GM12875 (cell line): ENCODE measurements around the gene NKPD1.
A peak's percentile ranks its signal among the peaks of the same experiment; 100 is the strongest.

ENCODE experiments used
- H3K4me3 ChIP-seq: one replicate; pipeline ENCODE4 v1.5.1; 2011; ENCODE audit warnings: low read depth, low read length, control low read depth
- TF ChIP-seq, protein P1 (sequence below): IDR thresholded peaks from 2 replicates; pipeline ENCODE4 v1.5.1; 2011; ENCODE audit warnings: low read depth, mild to moderate bottlenecking, control low read depth, inconsistent platforms, low read length, moderate library complexity, borderline replicate concordance; ENCODE audit not compliant: insufficient read depth

NKPD1 gene

DNA sequence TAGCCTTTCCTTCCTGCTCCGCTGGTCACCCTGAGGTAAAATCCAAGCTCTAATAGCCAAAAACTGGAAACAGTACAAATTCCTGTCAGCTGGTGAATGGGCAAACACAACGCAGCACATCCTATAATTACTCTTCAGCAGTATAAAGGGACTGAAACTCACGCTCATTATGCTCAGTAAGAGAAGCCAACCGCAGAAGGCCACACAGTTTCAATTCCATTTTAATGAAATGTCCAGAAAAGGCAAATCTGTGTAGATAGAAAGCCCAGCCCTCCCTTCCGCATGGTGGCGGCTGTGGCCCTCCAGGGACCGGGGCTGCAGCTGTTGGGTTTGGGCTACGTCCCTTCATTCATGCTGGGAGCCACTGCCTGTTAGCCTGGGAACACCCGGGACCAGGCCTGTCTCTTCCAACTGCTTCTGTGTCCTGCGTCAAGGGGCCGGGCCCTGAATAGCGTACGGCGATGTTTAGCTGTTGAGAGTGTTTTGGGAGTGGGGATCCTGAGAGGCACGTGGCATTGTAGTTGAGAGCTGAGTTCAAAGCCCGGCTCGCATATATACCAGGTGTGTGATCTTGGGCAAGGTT is 23.5 kb downstream of the NKPD1 start:
- H3K4me3 ChIP-seq = no peak overlapping the region
- TF ChIP-seq, protein P1, sequence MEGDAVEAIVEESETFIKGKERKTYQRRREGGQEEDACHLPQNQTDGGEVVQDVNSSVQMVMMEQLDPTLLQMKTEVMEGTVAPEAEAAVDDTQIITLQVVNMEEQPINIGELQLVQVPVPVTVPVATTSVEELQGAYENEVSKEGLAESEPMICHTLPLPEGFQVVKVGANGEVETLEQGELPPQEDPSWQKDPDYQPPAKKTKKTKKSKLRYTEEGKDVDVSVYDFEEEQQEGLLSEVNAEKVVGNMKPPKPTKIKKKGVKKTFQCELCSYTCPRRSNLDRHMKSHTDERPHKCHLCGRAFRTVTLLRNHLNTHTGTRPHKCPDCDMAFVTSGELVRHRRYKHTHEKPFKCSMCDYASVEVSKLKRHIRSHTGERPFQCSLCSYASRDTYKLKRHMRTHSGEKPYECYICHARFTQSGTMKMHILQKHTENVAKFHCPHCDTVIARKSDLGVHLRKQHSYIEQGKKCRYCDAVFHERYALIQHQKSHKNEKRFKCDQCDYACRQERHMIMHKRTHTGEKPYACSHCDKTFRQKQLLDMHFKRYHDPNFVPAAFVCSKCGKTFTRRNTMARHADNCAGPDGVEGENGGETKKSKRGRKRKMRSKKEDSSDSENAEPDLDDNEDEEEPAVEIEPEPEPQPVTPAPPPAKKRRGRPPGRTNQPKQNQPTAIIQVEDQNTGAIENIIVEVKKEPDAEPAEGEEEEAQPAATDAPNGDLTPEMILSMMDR = 0 out of 2 replicates have a peak, but pooled peaks have one; percentile 4

DNA sequence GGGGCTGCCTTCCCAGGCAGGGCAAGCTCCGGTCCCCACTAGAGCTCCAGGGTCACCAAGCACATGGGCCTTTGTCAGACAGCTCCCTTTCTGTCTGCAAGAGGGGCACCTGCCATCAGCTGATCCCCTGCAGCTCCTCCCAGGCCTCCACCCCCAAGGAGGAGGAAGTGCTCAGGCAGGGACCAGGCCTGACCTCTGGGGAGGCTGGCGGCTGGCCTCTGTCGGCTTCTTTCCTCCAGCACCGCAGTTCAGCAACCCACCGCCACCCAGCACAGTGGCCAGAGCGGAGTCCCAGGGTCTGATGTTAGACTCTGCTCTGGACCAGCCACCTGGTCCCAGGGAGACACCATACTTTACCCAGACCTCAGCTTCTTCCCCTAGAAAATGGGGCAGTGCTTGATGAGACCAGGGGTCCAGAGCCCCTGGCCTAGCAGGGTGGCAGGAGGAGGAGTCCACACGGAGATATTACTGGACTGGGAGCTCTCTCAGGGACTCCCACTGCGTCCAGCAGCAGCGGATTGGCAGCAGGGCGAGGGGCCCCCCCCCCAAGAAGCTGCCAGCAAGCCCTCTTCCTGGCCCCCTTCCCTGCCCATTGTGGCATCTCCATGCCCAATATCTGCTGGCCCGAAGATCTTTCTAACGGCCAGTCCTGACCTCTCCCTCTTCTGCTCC is 24.1 kb downstream of the NKPD1 start:
- TF ChIP-seq, protein P1 = no peak
- peak overlapping the region; percentile 21 for H3K4me3 ChIP-seq

DNA sequence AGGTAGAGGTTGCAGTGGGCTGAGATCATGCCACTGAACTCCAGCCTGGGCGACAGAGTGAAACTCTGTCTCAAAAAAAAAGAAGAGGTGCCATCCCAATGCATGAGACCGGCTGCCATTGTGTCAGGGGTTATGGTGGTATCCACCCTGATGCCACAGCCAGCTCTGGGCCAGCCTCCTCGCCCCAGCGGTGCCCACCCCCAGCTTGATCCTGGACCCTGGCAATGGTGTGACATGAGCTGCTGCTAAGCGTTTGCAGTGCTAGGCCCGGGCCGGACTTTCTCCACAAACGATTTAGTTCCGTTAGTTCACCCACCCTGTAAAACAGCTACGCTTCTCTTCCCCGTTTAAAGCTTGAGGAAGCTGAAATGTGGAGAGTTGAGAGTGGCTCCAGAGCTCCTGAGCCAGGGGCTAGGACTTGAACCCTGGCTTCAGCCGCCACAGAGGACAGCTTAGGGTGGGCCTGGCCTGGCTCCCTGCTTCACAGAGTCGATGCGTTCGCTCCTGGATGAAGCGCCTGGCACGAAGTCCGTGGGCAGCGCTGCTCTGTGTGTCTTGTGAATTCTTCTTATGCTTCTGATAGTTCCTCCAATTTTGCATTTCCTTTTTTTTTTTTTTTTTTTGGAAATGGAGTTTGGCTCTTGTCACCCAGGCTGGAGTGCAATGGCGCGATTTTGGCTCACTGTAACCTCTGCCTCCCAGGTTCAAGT is 25.5 kb downstream of the NKPD1 start:
- H3K4me3 ChIP-seq = no peak overlapping the region
- TF ChIP-seq, protein P1 = no peak

DNA sequence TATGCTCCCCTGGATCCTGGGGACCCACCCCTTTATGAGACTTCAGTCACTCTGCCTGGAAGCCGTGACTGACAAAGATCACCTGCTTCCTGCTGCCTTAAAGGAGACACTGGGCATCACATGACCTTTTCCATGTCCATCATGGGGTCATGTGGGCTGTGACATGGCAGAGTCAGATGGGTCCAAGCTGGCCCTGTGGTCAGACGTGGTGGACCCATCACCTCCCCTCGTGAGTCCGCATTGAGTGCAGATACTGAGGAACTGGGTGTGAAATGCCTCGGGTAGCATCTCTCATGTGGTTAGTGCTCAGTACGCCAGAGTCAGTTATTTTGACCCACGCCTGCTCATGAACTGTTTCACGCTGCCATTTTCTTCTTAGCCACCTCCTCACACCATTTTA is 27.1 kb downstream of the NKPD1 start:
- TF ChIP-seq, protein P1 = no peak
- H3K4me3 ChIP-seq = no peak overlapping the region

DNA sequence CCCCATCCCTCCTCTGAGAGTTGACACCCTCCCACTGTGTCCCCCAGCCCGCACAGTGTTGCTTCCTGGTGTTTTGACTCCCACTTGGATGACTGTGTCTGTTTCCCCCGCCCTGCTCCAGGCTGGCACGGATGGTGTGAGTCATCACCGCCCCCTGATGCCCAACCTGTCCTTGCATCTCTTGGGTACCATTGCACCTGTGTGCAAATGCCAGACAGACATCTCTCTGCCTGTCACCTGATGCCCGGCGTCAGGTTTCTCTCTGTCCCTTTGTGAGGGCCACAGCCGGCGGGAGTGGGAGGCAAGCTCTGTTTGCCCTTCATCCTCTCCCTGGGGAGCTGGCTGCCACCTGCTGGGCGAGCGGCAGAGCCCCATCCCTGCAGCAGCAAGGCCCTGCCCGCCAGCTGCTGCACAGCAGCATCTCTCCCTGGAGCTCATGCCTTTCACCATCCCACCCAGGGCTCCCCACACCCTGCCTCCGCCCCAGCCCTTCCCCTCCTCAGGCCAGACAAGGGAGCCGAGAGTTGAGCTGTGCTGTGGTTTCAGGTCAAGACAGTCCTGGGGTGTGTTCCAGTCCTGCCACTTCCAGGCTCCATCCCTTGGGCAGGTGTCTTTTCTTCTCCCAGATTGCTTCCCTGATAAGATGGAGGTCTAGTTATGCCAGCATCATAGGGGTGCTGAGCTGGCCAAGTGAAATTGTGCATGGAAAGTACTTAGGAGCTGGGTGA is 29.7 kb downstream of the NKPD1 start:
- no peak overlapping the region for H3K4me3 ChIP-seq
- TF ChIP-seq, protein P1 = peak; percentile 56

DNA sequence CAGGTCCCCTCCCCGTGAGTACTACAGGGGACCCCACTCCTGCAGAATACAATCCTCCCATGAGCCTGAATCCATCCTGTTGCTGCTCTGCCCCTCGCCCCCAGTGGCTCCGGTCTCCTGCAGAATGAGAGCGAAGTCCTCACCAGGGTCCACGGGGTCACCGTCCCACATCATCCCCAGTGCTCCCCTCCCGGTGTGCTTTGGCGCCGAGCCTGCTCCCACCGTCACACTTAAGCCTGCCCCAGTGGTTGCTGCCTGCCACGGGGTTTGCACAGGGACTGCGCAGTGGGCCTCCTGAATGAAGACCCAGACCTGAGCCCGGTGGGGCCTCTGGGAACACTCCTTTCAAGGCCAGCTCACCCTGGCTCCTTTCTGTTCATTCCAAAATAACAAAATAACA is 30.5 kb downstream of the NKPD1 start:
- H3K4me3 ChIP-seq = no peak overlapping the region
- TF ChIP-seq, protein P1 = no peak
